Stimulated activated CD8-positive, alpha-beta memory T cell treated with anti-CD3 and anti-CD28 coated beads, Interleukin-12 subunit alpha, Interleukin-12 subunit beta, amount 100 ng/mL, for 4 hours (primary cell): ENCODE data around the gene EXOG.
"Not testable (repeated sequence)": the region's sequence is repeated elsewhere in the genome, so short reads cannot be mapped to it uniquely, and the experiment has no call there.

Experiments
- DNase-seq: peaks from one replicate; pipeline ENCODE4 v3.0.0-alpha.2; 2020; ENCODE audit warnings: low read depth

Gene EXOG

DNA sequence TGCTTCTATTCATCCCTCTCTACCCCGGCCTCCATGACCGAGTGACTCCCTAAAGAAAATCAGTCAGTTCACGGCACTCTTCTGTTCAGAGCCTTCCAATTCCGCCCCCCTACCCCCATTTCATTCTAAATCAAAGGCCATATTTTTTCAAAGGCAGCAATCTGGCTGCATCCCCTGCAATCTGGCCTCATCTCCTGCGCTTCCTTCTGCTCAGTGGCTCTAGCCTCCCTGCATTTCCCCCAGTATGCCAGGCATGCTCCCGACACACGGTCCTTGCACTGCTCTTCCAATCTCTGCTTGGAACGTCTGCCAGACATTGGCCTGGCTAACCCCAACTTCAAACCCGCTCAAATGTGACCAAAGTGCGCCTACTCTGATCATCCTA lies 67.7 kb downstream of the EXOG start:
- DNase-seq = no peak

DNA sequence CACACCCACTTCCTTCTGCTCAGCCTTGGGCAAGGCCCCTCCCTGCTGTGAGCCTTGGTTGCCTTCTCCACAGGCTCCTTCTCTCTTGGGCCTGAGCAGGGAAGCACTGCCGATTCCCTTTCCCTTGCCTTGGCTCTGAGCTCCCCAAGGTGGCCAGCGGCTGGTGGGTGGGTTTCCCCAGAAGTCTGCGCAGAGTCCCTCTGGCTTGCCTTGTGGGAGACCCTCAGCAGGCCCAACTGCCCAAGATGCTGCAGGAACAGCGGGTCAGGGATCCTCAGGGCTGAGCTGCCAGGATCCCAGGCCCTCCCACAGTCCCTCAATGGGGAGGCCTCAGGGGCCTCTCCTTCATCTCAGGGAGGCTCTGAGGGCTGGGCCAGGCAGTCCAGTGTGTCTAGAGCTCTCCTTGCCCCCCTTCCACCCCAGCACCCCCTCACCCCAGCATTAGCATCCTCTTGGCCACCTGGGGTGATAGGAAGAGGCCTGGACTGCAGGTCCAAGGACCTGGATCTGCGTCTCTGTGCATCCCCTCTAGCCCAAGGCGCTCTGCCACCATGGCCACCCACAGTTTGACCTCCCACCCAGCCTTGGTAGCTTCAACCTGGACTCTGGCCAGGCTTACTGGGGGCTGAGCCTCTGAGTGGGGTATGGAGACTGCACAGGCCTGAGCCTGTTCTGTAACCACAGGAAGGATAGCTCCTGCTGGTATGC lies 68.6 kb downstream of the EXOG start:
- no peak for DNase-seq

DNA sequence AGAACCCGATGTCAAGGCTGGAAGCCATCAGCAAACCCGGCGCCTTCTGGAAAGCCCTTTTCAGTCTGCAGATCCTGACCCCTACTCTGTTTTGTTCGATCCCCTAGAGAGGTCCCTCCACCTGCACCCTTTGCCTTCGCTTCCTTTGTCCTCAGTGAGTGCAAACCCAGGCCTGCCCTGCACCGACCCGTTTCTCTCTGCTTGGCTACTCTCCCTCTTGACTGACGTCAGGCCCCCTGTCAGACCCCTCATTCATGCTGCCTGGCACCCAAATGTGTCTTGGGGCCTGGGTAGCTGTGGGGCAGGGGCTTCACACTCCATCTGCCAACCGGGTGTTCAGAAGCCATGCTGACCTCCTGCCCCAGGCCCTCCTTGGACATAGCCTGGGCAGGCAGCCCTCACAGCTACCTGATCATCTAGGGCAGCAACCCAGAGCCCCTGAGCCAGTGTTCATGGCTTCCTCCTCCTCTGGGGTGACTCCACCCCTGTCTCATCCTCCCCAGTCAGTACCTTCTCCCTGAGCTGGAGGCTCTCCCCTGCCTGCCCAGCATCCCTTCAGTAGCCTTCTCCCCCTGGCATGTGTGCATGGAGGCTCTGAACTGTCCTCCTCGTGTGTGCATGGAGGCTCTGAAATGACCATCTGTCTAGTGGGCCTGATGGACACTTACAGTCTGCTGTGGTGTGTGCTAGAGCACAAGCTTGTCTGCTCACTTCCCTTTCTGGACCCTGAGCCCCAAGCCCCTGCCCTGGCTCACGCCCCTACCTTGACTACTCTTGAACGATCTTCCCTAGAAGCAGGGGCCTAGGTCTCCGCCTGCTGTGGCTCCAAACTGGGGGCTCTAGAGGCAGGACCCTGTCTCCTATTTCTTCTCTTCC lies 69.4 kb downstream of the EXOG start:
- DNase-seq = no peak

DNA sequence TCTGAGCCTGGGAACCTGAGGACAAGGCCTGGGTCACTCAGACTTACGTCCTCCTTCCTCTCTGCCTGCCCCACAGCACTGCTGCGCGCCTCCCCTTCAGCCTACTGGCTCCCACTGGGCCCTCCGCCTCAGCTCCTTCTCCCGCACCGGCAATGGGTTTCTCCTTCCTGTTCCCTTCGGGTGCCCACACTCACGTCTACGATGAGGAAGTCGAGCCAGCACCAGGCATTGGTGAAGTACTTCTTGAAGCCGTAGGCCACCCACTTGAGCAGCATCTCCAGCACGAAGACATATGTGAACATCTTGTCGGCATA lies 70.0 kb downstream of the EXOG start:
- no peak for DNase-seq

DNA sequence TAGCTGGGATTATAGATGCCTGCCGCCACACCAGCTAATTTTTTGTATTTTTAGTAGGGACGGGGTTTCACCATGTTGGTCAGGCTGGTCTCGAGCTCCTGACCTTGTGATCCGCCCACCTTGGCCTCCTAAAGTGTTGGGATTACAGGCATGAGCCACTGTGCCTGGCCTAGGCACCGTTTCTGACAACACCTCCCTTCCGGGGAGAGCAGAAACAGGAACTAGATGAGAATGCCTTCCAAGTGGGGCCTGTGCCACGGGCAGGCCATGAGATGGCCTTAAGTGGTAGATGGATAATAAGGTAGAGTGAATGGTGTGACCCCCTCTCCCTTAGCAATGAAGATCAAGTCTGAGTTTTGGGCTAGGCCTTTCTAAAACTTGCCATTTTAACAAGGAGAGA lies 70.7 kb downstream of the EXOG start:
- DNase-seq = not testable (repeated sequence)

DNA sequence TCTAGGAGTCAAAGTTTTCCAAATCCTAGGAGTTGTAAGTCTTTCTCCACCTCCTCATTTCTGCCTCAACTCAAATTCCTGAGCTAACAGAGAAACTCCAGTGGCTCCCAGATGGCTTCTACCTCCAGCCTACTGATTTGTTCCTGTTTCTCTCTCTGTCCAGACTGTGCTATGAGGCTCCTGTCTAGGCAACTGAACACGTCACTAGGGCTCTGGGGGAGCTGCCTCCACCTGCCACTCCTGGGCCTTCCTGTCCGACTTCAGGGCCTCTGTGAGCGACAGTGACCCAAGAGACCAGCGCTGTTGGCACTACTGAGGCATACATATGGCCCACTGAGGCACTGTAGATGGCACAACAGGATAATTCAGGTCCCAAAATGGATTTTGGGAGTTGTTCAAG lies 71.4 kb downstream of the EXOG start:
- no peak for DNase-seq

DNA sequence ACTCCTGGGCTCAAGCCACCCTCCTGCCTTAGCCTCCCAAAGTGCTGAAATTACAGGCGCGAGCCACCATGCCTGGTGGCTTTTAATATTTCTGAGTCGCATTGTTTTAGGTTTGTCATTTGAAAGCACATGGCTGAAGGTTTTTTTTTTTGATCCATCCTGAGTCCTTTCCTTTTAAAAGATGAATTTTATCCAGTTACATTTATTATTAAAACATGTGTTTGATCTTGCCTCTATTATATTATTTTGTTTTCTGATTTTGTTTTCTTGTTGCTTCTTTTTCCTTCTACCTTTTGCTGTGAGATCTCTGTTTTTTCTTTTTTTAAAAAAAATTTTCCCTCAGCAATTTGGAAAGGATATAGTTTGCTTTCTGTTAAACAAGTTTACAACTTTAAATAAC lies 77.0 kb downstream of the EXOG start:
- no peak for DNase-seq

DNA sequence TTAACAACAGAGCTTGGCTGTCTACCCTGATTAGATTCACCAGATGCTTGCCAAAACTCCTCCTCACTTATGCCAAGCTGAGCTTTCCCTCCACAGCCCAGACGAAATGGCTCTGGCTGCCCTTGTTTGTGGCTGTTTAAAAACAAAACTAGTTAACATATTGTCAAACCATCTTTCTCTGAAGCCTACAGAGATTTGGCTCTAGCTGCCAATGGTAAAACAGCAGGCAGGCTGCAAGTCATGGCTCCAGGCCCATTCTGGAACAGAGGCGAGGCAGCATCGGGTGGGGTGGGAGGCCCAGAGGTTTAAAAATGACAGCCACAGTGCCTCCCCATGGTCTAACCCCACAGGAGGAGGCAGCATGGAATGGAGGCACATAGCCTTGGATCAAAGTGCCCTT lies 77.4 kb downstream of the EXOG start:
- DNase-seq = no peak

DNA sequence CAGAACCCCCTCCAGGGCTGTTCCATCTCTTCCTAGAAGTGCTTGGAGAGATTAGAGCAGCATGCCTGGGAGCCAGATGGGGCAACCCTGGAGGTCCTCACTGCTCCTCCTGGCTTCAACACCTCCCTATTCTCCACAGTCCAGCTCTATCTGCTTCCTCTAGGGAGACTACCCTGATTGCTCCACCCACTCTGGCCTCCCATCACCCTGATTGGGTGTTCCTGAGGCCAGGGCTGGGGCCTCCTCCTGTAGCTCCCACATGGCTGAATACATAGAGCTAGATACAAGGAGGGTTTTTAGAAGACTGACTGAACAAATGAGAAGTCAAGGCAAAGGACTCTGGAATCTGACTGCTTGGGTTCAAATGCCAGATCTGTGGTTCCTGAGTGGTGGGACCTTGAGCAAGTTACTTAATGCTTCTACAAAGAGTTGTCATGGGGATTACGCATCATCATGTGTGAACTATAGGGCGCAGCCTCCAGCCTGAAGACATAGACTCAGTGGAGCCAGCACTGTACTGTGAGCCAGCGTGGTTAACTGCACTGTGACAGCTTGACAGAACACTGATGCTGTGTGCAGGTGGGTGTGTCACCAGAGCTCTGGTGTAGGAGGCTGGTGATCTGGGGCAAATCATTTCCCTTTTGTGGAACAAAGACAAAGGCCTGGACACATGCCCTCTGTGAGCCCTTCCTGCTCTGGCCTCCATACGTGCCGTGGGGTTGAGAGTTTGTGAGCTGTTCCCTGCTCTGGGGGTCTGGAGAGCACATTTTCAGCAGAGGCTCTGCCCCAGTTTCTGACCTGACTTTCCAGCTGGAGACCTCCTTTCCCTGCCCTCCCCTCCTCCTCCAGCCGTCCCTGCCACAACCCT lies 78.5 kb downstream of the EXOG start:
- DNase-seq = no peak

DNA sequence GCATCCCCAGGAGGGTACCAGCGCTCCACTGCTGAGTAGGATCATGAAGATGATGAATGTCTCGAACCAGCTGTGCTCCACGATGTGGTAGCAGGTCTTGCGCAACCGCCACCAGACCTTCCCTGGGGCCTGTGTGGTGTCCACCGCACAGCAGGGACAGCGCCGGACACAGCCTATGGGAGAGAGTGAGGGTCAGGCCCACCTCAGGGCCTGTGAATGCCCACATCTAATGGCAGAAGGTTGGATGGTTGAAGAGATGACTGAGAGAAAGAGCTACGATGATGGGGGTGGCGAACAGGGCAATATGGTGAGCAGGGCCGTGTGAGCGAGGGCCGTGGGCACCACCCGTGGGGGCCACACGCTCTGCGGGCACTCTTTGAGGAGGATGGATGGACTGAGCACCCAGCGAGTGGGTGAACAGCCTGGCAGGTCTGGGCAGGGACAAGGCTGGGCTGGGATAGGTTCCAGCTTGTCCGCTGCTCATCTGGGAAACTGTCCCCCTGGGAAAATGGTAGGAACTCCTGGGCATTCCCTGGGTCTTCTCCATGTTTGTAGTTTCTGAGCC lies 79.2 kb downstream of the EXOG start:
- DNase-seq = no peak
